HG02973 (cell line): ENCODE results near the gene COP1.
A peak's percentile ranks its signal among the peaks of the same experiment; 100 is the strongest.

Experiments used
- ATAC-seq: cut with Tn5 transposase; IDR thresholded peaks from one replicate; pipeline ENCODE4 v1.9.1; 2021; ENCODE audit warnings: moderate library complexity; ENCODE audit not compliant: unreplicated experiment

The COP1 gene

GRCh38 chr1:176201568-176201967 is 5.5 kb downstream of the COP1 start:
- no peak for ATAC-seq

- ATAC-seq, result peak; percentile 58
These were observed 7.4 kb downstream of the COP1 start for GRCh38 chr1:176199707-176200106.

GRCh38 chr1:176198413-176198812 is 8.7 kb downstream of the COP1 start:
- ATAC-seq, result no peak

- no peak for ATAC-seq
These were observed 10.4 kb downstream of the COP1 start for GRCh38 chr1:176196728-176197127.

DNA sequence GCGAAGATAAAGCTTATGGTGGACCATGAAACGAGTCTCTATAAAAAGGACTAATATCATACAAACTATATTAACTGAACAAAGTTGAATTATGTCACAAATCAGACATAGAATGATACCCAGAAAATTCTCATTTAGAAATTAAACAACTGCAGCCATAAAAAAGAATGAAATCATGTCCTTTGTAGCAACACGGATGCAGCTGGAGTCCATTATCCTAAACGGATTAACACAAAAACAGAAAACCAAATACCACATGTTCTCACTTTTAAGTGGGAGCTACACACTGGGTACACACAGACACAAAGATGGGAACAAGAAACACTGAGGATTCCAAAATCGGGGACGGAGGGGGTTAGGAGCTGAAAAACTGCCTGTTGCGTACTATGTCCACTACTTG is 11.5 kb downstream of the COP1 start:
- no peak for ATAC-seq

- ATAC-seq, result no peak
These were observed 13.4 kb downstream of the COP1 start for GRCh38 chr1:176193663-176194062.

GRCh38 chr1:176193023-176193422 is 14.1 kb downstream of the COP1 start:
- peak; percentile 85 for ATAC-seq

GRCh38 chr1:176188604-176189003 is 18.5 kb downstream of the COP1 start:
- no peak for ATAC-seq

- no peak for ATAC-seq
These were observed 20.1 kb downstream of the COP1 start for GRCh38 chr1:176187001-176187400.

DNA sequence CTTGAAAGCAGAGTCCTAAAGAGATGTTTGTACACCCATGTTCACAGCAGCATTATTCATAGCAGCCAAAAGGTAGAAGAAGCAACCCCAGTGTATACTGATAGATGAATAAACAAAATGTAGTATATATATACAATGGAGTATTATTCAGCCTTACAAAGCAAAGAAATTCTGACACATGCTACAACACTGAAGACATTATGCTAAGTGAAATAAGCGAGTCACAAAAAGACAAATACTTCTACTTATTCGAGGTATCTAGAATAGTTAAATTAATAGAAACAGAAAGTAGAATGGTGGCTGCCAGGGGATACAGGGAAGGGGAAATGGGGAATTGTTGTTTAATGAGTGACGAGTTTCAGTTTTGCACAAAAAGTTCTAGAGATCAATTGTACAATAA is 23.5 kb downstream of the COP1 start:
- peak; percentile 60 for ATAC-seq

DNA sequence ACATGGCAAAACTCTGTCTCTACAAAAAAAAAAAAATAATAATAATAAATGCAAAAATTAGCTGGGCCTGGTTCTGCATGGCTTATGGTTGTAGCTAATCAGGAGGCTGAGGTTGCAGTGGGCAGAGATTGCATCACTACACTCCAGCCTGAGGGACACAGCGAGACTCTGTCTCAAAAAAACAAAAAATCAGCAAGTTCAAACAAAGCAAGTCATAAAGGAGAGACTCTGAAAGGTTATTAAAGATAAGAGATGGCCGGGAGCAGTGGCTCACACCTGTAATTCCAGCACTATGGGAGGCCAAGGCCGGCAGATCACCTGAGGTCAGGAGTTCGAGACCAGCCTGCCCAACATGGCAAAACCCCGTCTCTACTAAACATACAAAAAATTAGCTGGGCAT is 28.8 kb downstream of the COP1 start:
- no peak for ATAC-seq

- peak; percentile 69 for ATAC-seq
These were observed 29.3 kb downstream of the COP1 start for GRCh38 chr1:176177764-176178163.

DNA sequence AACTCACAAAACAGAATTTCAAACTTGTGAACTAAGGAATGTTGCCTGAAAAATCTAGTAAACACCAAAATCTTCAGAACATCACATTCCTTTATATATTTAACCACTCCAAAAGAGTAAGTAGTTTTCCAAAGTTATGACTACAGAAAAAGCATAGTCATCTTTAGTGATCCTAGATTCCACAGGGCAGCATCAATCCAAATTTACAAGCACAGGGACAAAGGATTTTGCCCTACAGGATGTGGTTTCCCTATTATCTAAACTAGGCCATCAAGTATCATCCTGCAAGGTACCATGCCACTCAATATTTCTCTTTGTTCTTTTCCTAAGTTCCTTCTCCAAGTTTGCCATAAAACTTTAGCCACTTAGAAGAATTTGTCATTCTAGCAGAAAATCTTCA is 33.0 kb downstream of the COP1 start:
- ATAC-seq, result no peak

GRCh38 chr1:176172215-176172614 is 34.9 kb downstream of the COP1 start:
- no peak for ATAC-seq

DNA sequence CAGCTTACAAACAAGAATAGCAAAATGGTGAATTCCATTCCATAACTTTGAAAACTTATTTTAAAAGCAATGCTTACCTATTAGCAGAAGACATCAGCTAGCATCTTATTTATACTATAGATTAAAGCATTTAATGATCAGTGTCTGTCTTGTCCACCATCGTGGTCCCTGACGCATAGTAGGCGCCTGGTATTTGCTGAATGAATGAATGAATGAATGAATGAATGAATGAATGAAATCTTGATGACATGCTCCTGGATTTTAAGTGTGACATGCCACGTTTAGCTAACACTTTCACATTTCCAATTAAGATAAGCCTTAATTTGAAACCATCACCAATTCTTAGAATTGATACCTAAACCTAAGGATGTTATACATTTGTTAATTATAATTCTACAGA is 39.9 kb downstream of the COP1 start:
- ATAC-seq, result no peak

DNA sequence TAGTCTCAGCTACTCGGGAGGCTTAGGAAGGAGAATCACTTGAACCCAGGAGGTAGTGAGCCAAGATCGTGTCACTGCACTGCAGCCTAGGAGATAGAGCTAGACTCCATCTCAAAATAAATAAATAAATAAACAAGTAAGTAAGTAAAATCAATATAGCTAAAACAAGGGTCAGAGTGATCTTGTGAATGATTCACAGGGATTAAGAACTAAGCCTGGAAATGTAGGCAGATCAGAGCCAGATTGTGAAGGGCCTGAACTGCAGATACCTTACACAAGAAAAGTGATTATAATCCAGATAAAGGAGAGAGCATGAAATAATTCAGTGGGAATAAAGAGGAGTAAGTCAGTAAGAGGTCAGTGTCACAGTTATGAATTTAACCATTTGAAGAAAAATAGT is 41.5 kb downstream of the COP1 start:
- no peak for ATAC-seq

DNA sequence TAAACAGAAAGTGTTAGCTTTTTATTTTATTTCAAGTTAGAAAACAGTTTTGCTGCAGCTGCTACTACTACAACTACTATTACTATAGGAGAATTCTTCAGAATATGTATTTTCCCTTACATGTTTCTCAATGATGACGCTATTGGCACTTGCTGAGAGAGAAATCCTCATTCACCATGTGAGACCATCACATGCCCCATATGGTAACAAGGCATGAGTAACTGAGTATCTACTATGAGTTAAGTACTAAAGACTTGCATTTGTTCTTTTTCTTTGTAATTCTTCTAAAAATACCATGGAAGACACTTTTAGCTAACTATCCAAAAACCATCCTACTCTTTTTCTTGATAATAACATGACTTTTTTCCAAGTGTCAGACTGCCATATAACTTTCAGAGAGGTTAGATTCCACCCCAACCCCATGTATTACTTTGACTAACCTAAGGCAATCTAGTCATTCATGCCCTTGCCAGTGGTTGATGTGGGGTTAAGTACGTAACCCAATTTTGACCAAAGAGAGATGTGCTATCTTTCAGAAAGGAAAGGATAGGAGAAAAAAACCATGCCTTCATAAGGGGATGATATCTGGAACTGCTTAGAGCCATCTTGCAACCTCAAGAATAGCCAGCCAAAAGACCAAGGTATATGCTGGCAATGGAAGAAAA is 42.9 kb downstream of the COP1 start:
- no peak for ATAC-seq

GRCh38 chr1:176159993-176160392 is 47.1 kb downstream of the COP1 start:
- no peak for ATAC-seq

- ATAC-seq, result no peak
These were observed 49.1 kb downstream of the COP1 start for GRCh38 chr1:176157995-176158394.

DNA sequence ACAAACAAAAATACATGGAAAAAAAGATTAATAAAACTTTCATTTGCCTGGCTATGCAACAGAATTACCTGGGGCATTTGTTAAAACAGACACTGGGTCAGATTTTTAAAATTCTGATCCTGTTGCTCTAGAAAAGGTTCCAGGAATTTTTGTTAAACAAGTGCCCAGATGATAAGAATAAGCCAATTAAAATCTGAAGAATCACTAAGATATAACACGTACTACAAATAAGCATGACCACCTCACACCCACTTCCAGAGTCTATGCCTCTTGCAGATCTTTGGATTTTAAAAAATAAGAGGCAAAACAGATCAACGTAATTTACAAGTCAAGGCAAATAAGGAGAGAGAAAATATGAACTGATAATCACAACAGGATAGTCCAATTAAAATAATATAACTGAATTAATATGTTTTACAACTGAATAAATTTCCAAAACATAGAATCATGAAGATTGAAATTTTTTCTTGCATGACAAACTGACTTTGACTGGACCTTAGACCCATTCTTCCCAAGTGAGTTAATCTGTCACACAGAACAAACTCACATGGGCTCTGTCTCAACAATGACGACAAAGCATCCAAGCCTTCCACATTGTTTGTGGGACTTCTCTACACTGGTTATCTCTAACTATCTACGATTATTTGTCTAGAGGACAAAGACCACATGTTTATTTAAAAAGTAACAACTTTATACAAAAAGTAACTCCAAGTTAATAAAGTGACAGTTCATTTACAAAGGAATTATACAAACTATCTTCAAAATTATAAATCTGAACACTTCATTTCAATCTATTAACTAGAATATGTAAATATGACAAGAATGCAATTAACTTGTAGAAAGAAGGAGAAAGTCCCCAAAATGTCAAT is 56.9 kb downstream of the COP1 start:
- no peak for ATAC-seq

DNA sequence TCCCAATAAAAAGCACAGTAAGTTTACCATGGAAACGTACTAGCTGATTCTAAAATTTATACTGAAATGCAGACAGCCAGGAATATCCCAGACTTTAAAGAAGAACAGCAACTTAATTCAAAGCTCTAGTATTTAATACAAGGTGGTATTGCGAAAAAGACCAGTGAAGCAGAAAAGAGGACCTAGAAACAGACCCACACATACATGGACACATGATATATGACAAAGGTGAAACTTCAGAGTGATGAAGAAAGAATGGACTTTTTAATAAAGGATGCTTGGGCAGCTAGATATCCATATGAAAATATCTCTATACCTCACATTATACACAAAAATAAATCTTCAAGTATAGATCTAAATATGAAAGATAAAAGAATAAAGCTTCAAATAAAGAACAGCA is 62.6 kb downstream of the COP1 start:
- ATAC-seq, result no peak

- ATAC-seq, result no peak
These were observed 64.1 kb downstream of the COP1 start for GRCh38 chr1:176142973-176143372.
